SK-N-SH (cell line): ENCODE results near the gene PTMS.

ENCODE experiments used
- CTCF ChIP-seq: fragments of 200-600 bp; sonication (generic); IDR thresholded peaks from 2 replicates; pipeline ENCODE4 v1.6.1; 2017; ENCODE audit warnings: antibody characterized with exemption, mild to moderate bottlenecking, moderate library complexity
- ELF1 ChIP-seq: IDR thresholded peaks from 2 replicates; pipeline ENCODE4 v1.4.0; 2012
- EZH2phosphoT487 ChIP-seq: fragments of 200-600 bp; sonication (generic); IDR thresholded peaks from 2 replicates; pipeline ENCODE4 v1.6.1; 2017; ENCODE audit warnings: low read depth, mixed run types, mild to moderate bottlenecking, antibody characterized with exemption, moderate library complexity, borderline replicate concordance
- NRF1 ChIP-seq: IDR thresholded peaks from 2 replicates; pipeline ENCODE4 v1.6.1; 2012; ENCODE audit warnings: low read depth, mild to moderate bottlenecking, low read length
- REST ChIP-seq: IDR thresholded peaks from 2 replicates; pipeline ENCODE4 v1.6.1; 2012; ENCODE audit warnings: mild to moderate bottlenecking, low read depth, low read length, moderate library complexity
- RFX5 ChIP-seq: IDR thresholded peaks from 2 replicates; pipeline ENCODE4 v1.6.1; 2012; ENCODE audit warnings: mild to moderate bottlenecking, improper control_type of control experiment, low read length
- SIN3A ChIP-seq: IDR thresholded peaks from 2 replicates; pipeline ENCODE4 v1.6.1; 2012; ENCODE audit warnings: low read depth, mild to moderate bottlenecking, low read length, moderate library complexity, borderline replicate concordance
- TAF1 ChIP-seq: IDR thresholded peaks from 2 replicates; pipeline ENCODE4 v1.6.1; 2012; ENCODE audit warnings: low read depth, mild to moderate bottlenecking, low read length, moderate library complexity, borderline replicate concordance
- TEAD4 ChIP-seq: IDR thresholded peaks from 2 replicates; pipeline ENCODE4 v1.4.0; 2012; ENCODE audit warnings: mild to moderate bottlenecking, borderline replicate concordance; ENCODE audit not compliant: insufficient read depth

GRCh38 chr12:6716874-6717437 is 49.2 kb upstream of the PTMS start:
- no peak for TF ChIP-seq CTCF
- no peak for TF ChIP-seq TEAD4
- no peak for TF ChIP-seq TAF1
- no peak for TF ChIP-seq RFX5
- TF ChIP-seq NRF1 = no peak
- TF ChIP-seq SIN3A = no peak
- no peak for TF ChIP-seq ELF1
- TF ChIP-seq EZH2phosphoT487 = no peak
- TF ChIP-seq REST = no peak
